ENCODE results near the gene CCNG1.

DNA sequence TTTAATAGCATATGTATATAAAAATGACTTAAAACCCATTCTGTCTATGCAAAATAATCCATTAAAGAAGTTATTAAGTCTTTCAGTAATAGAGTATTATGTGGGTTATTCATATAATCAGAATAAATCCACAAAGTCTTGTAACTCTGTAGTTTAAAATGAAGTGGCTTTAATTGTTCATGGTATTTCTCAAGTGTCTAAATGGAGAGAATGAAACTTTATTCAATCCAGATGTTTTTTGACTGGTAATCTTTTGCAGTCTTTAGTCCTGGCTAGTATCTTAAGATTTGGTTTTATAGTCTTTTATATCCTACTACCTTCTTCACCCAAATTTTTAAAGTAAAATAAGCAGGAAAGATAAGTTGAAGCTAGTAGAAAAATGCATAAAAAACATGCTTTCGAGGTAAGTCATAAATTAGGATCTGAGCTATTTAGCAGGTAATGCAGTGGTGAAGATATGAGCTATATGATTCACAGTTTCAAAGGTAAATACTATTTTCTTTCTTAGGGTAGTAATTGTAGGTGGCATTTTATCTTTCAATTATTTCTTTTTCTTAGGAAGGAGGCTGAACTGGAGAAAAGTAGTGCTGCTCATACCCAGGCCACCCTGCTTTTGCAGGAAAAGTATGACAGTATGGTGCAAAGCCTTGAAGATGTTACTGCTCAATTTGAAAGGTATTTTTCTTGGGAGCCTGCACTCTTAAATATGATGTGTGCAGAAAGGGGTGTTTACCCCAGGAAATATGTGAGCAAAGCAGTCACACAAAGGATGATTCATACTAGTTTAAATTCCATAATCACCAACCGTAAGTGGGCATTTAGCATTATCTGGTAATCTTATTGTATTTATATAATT lies 41.0 kb downstream of the CCNG1 start:
- TF ChIP-seq, protein P1, sequence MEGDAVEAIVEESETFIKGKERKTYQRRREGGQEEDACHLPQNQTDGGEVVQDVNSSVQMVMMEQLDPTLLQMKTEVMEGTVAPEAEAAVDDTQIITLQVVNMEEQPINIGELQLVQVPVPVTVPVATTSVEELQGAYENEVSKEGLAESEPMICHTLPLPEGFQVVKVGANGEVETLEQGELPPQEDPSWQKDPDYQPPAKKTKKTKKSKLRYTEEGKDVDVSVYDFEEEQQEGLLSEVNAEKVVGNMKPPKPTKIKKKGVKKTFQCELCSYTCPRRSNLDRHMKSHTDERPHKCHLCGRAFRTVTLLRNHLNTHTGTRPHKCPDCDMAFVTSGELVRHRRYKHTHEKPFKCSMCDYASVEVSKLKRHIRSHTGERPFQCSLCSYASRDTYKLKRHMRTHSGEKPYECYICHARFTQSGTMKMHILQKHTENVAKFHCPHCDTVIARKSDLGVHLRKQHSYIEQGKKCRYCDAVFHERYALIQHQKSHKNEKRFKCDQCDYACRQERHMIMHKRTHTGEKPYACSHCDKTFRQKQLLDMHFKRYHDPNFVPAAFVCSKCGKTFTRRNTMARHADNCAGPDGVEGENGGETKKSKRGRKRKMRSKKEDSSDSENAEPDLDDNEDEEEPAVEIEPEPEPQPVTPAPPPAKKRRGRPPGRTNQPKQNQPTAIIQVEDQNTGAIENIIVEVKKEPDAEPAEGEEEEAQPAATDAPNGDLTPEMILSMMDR (IDR thresholded peaks at IDR 0.05): no peak
- no peak for TF ChIP-seq POLR2AphosphoS5 (IDR thresholded peaks at IDR 0.05)

Data from upper lobe of left lung (tissue), 4 donors.